DOHH2 (cell line): ENCODE results near the gene SLC49A3.

Source experiments
- EZH2phosphoT487 ChIP-seq: fragments of 200-600 bp; sonication (generic); IDR thresholded peaks from 2 replicates; pipeline ENCODE4 v1.6.1; 2017; ENCODE audit warnings: borderline replicate concordance, mild to moderate bottlenecking, antibody characterized with exemption, low read length, moderate library complexity, mixed read lengths
- TF ChIP-seq, protein P1 (sequence below): fragments of 200-600 bp; sonication (generic); IDR thresholded peaks from one replicate; pipeline ENCODE4 v1.5.1; 2014; ENCODE audit warnings: antibody characterized with exemption, mild to moderate bottlenecking, low read depth, low read length; ENCODE audit not compliant: poor library complexity, severe bottlenecking

DNA sequence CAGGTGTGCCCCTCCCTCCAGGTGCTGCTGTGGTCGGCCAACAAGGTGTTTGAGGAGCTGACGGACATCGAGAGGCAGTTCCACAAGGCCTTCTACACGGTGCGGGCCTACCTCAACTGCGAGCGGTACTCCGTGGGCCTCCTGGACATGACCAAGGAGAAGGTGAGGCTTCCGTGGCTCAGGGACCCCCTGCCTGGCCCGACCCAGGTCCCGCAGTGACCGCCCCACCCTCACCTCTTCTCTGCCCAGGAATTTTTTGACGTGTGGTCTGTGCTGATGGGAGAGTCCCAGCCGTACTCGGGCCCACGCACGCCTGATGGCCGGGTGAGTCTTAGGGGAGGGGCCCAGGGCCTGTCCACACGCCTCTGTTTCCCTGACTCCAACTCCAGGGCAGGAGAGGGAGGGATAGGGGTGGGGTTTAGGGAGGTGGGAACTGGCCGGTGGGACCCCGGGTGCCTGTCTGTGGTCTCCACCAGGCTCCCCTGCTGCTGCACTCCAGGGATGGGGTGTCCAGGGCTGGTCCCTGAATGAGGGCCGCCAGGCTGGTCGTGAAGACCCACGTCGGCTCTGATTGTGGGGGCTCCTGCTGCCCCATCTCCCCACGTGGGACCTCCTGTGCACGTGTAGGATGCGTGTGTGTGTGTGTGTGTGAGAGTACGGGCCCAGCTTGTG, 35.0 kb downstream of the SLC49A3 start:
- no peak for TF ChIP-seq EZH2phosphoT487
- TF ChIP-seq, protein P1, sequence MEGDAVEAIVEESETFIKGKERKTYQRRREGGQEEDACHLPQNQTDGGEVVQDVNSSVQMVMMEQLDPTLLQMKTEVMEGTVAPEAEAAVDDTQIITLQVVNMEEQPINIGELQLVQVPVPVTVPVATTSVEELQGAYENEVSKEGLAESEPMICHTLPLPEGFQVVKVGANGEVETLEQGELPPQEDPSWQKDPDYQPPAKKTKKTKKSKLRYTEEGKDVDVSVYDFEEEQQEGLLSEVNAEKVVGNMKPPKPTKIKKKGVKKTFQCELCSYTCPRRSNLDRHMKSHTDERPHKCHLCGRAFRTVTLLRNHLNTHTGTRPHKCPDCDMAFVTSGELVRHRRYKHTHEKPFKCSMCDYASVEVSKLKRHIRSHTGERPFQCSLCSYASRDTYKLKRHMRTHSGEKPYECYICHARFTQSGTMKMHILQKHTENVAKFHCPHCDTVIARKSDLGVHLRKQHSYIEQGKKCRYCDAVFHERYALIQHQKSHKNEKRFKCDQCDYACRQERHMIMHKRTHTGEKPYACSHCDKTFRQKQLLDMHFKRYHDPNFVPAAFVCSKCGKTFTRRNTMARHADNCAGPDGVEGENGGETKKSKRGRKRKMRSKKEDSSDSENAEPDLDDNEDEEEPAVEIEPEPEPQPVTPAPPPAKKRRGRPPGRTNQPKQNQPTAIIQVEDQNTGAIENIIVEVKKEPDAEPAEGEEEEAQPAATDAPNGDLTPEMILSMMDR: no peak
